Activated T-cell treated with anti-CD3 and anti-CD28 coated beads, Interleukin-2, amount 50 U/mL, for 24 hours (primary cell): ENCODE data around the gene CASP5.
A peak's percentile ranks its signal among the peaks of the same experiment; 100 is the strongest.

Source experiments
- DNase-seq: peaks from one replicate; pipeline ENCODE4 v3.0.0-alpha.2; 2020
- H3K27ac Mint-ChIP-seq: 2 replicates; pipeline ENCODE4 v1.8.0; 2020; ENCODE audit warnings: mild to moderate bottlenecking, mixed read lengths
- H3K27me3 Mint-ChIP-seq: 2 replicates; pipeline ENCODE4 v1.8.0; 2020; ENCODE audit warnings: mixed read lengths
- H3K36me3 Mint-ChIP-seq: 2 replicates; pipeline ENCODE4 v1.8.0; 2020; ENCODE audit warnings: low read depth, mixed read lengths
- H3K4me1 Mint-ChIP-seq: 2 replicates; pipeline ENCODE4 v1.8.0; 2020; ENCODE audit warnings: low read depth, mixed read lengths
- H3K4me3 Mint-ChIP-seq: 2 replicates; pipeline ENCODE4 v1.8.0; 2020; ENCODE audit warnings: mild to moderate bottlenecking, moderate library complexity, mixed read lengths
- H3K9me3 Mint-ChIP-seq: 2 replicates; pipeline ENCODE4 v1.8.0; 2020; ENCODE audit warnings: mixed read lengths

The CASP5 gene

DNA sequence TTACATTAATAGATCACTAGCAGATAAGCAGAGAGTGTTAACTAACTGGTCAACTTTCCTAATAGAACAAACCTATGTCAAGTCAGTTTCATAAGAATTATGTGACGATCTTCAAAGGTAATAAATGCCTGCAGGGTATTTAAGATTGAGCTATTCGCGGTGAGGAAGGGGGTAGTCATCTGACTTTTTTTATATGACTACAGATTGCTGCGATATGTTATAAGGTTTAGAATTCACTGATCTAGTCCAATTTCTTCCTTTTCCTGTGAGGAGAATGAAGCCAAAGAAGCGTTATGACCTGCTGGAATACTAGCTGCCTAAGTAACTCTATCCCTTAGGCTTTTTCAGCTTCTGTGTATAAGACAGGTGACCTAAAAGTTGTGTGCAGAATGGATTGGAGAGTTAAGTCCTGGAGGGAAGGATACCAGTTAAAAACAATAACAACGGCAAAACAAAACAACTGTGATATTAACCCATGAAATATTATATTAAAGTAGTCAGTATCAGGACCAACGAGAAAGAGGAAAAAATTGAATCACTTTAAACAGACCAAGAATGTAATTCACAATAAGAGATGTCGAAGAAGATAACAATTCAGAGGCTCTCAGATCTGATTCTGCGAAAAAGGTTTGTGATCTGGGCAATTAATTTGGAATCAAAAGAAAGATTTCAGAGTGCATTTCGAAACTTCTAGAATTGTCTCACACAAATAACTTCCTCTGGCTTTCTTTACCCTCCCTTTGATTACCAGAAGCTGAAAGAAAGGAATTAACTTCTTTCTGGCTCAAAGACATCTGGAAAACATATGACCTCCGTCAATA is 55.2 kb downstream of the CASP5 start:
- H3K27me3 Mint-ChIP-seq, result no peaks in the 10 kb centered on the region
- H3K4me1 Mint-ChIP-seq, result peaks cover 57% of the 10 kb centered on the region
- peaks cover 48% of the 10 kb centered on the region for H3K36me3 Mint-ChIP-seq
- peak overlapping the region; percentile 88 for H3K4me3 Mint-ChIP-seq
- DNase-seq, result no peak
- peaks cover 16% of the 10 kb centered on the region for H3K9me3 Mint-ChIP-seq
- peak overlapping the region; percentile 95 for H3K27ac Mint-ChIP-seq

DNA sequence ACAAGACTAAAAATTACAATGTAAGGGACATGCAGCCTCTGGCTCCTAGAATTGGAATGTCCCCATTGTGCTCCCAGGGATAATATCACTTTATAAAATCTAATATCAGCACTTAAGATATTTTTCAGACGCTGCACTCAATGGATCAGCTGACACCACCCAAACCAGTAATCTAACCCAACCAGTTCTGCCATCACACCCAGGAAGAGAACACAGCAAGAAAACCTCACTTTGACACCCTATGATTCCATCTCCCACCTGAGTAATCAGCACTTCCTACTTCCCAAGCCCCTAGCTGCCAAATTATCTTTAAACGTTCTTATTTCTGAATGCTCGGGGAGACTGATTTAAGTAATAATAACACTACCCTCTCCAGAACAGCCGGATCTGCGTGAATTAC is 57.2 kb downstream of the CASP5 start:
- Mint-ChIP-seq H3K36me3 (peaks cover 66% of the 10 kb centered on the region), H3K4me3 (peak overlapping the region; percentile 35), H3K9me3 (peaks cover 9% of the 10 kb centered on the region), H3K4me1 (peaks cover 74% of the 10 kb centered on the region), H3K27me3 (no peaks in the 10 kb centered on the region), H3K27ac (no peak overlapping the region)
- DNase-seq, result no peak

GRCh38 chr11:104964247-104964646 is 58.7 kb downstream of the CASP5 start:
- Mint-ChIP-seq H3K27ac (no peak overlapping the region), H3K4me1 (peaks cover 77% of the 10 kb centered on the region), H3K9me3 (peaks cover 9% of the 10 kb centered on the region), H3K36me3 (peaks cover 74% of the 10 kb centered on the region), H3K4me3 (no peak overlapping the region), H3K27me3 (no peaks in the 10 kb centered on the region)
- DNase-seq, result no peak

GRCh38 chr11:104962852-104963251 is 60.1 kb downstream of the CASP5 start:
- no peaks in the 10 kb centered on the region for H3K27me3 Mint-ChIP-seq
- H3K9me3 Mint-ChIP-seq, result peaks cover 9% of the 10 kb centered on the region
- no peak overlapping the region for H3K4me3 Mint-ChIP-seq
- no peak overlapping the region for H3K27ac Mint-ChIP-seq
- H3K36me3 Mint-ChIP-seq, result peaks cover 77% of the 10 kb centered on the region
- H3K4me1 Mint-ChIP-seq, result peaks cover 81% of the 10 kb centered on the region
- no peak for DNase-seq

DNA sequence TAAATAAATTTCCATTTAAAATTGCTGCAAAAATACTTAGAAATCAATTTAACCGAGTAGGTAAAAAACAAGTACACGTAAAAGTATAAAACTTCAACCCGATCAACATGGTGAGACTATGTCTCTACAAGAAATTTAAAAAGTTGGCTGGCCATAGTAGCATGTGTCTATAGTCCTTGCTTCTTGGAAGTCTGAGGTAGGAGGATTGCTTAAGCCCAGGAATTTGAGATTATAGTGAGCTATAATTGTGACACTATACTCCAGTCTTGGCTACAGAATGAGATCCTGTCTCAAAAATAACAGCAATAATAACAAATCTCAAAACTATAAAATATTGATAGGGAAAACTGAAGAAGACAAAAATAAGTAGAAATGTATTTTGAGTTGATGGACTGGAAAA is 65.7 kb downstream of the CASP5 start:
- no peak for DNase-seq
- no peaks in the 10 kb centered on the region for H3K27me3 Mint-ChIP-seq
- no peaks in the 10 kb centered on the region for H3K9me3 Mint-ChIP-seq
- H3K4me1 Mint-ChIP-seq, result peaks cover 70% of the 10 kb centered on the region
- H3K4me3 Mint-ChIP-seq, result no peak overlapping the region
- H3K27ac Mint-ChIP-seq, result no peak overlapping the region
- peaks cover 70% of the 10 kb centered on the region for H3K36me3 Mint-ChIP-seq

- Mint-ChIP-seq H3K27ac (no peak overlapping the region), H3K9me3 (no peaks in the 10 kb centered on the region), H3K4me1 (peaks cover 62% of the 10 kb centered on the region), H3K4me3 (no peak overlapping the region), H3K27me3 (no peaks in the 10 kb centered on the region), H3K36me3 (peaks cover 69% of the 10 kb centered on the region)
- no peak for DNase-seq
These were observed 66.4 kb downstream of the CASP5 start for GRCh38 chr11:104956528-104956927.

DNA sequence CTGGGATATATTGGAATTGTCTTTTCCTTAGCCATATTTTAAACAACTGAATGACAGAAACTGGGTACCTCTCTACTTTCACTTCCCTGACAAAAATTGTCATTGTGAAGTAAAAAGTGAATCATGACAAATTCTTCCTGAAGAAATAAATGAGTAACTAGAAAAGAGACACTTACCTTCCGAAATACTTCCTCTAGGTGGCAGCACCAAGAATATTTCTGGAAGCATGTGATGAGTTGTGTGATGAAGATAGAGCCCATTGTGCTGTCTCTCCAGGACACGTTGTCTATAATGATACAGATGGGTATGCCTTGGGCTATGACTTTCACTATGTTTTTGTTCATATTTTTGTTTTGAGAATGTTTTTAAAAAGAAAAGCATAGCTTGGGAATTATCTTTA is 76.1 kb downstream of the CASP5 start:
- H3K27me3 Mint-ChIP-seq, result no peaks in the 10 kb centered on the region
- DNase-seq, result no peak
- H3K4me1 Mint-ChIP-seq, result peaks cover 9% of the 10 kb centered on the region
- H3K4me3 Mint-ChIP-seq, result no peak overlapping the region
- H3K27ac Mint-ChIP-seq, result no peak overlapping the region
- H3K9me3 Mint-ChIP-seq, result no peaks in the 10 kb centered on the region
- H3K36me3 Mint-ChIP-seq, result peaks cover 93% of the 10 kb centered on the region
